ENCODE data around the gene APC2. TPM values are rescaled to one million over a fixed set of nuclear protein-coding genes. Genes with fewer than 3 reads are reported as not detected.
"Not testable (repeated sequence)": the region's sequence is repeated elsewhere in the genome, so short reads cannot be mapped to it uniquely, and the experiment has no call there.

The APC2 gene
- total and polyA plus RNA-seq, 8 donors: 0.10 to 3.5 (median 0.58) TPM; not detected in 1

GRCh38 chr19:1438933-1439354, 11.0 kb upstream of the APC2 start:
- peak overlapping the region in 4 of 5 donors; percentile 86 to 92 (median 90) for H3K27ac ChIP-seq
- 0 to 2% (median 1%) methylated on average over 12 to 26 of the region's 26 CpGs for WGBS, 5 donors

DNA sequence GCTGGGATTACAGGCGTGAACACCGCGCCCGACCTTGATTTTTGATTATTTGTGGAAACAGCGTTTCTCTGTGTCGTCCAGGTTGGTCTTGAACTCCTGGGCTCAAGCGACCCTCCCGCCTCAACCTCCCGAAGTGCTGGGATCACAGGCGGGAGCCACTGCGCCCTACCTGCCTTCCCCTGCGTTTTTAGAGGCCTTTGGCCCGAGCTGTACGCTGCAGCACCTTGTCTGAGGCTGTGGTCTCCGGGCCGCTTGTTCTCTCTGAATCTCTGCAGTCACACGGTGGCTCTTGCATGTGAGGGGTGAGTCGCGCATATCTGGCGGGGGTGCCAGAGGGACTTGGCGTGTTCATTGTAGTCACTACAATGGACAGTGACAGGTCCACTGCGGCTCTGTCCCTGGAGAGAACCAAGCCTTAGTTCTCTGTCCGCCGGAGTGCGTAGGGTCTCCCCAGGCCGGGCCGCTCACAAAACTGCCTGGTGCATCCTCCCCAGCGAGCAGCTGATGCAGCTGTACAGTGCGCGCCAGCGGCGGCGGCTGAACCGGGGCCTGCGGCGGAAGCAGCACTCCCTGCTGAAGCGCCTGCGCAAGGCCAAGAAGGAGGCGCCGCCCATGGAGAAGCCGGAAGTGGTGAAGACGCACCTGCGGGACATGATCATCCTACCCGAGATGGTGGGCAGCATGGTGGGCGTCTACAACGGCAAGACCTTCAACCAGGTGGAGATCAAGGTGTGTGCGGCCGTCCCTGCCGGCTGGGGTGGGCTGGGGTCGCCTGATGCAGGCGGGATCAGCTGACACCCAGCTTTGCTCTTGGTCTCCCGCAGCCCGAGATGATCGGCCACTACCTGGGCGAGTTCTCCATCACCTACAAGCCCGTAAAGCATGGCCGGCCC, 10.2 kb upstream of the APC2 start:
- intact Hi-C loops (cut with DNase I; ENCODE audit: low total_unique reads); H3K27me3 ChIP-seq; DNase-seq; H3K9me3 ChIP-seq: not testable (repeated sequence)
- Histone ChIP-seq H3K27ac (peak overlapping the region in 3 of 5 donors; percentile 86 to 92 (median 90)), H3K4me3 (peak overlapping the region; percentile 84 to 95 (median 87)), H3K36me3 (peaks cover 38 to 56% (median 52%) of the 10 kb centered on the region in 4 donors), H3K4me1 (peaks cover 19 to 46% (median 27%) of the 10 kb centered on the region in 4 donors)
- 70 to 74% (median 73%) methylated on average over 35 to 57 of the region's 57 CpGs for WGBS, 5 donors

More at GRCh38 chr19:1438933-1439354, 11.0 kb upstream of the APC2 start:
- intact Hi-C loops (cut with DNase I; ENCODE audit: low total_unique reads): no loop called here
- peaks cover 46 to 64% (median 60%) of the 10 kb centered on the region in 4 donors for H3K36me3 ChIP-seq
- H3K9me3 ChIP-seq: no peaks in the 10 kb centered on the region
- peak overlapping the region; percentile 84 to 95 (median 87) for H3K4me3 ChIP-seq
- no peak for DNase-seq
- H3K4me1 ChIP-seq: peaks cover 18 to 38% (median 25%) of the 10 kb centered on the region in 4 donors
- TF ChIP-seq POLR2A (IDR thresholded peaks at IDR 0.05) (no peak), POLR2AphosphoS5 (IDR thresholded peaks at IDR 0.05) (no peak), CTCF (IDR thresholded peaks at IDR 0.05) (no peak), EP300 (IDR thresholded peaks at IDR 0.05) (no peak)
- H3K27me3 ChIP-seq: no peaks in the 10 kb centered on the region

GRCh38 chr19:1440418-1440801, 9.5 kb upstream of the APC2 start:
- H3K4me3 ChIP-seq: peak overlapping the region in 2 of 4 donors; percentile 2 to 90
- H3K4me1 ChIP-seq: peaks cover 25 to 53% (median 34%) of the 10 kb centered on the region in 4 donors
- H3K27me3 ChIP-seq: peaks cover 0 to 4% (median 2%) of the 10 kb centered on the region in 3 donors
- no peak for DNase-seq
- no peaks in the 10 kb centered on the region for H3K9me3 ChIP-seq
- no peak overlapping the region for H3K27ac ChIP-seq
- H3K36me3 ChIP-seq: peaks cover 34 to 49% (median 45%) of the 10 kb centered on the region in 4 donors
- TF ChIP-seq CTCF (IDR thresholded peaks at IDR 0.05) (no peak), POLR2AphosphoS5 (IDR thresholded peaks at IDR 0.05) (no peak), POLR2A (IDR thresholded peaks at IDR 0.05) (no peak), EP300 (IDR thresholded peaks at IDR 0.05) (no peak)
- intact Hi-C loops (cut with DNase I; ENCODE audit: low total_unique reads): no loop called here
- WGBS, 5 donors: 76 to 88% (median 83%) methylated on average over 11 to 15 of the region's 15 CpGs

DNA sequence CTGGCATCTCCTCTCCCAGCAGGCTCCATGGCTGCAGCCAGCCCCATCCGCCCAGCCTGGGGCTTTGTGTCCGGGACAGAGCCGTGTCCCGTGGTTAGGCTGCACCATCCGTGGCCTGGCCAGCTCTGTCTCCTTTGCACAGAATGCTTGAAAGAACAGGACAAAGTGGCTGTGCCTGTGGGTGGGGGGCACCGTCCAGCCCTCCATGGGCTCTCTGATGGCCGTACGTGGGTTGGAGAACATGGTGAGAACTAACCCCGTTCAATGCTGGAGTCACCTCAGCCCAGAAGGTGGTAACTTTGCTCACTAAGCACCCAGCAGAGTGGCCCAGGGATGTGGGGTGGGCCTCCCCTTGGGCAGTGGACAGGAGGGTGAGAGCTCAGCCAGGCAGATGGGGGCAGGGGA, 8.9 kb upstream of the APC2 start:
- Histone ChIP-seq H3K27ac (no peak overlapping the region), H3K4me1 (peaks cover 31 to 59% (median 40%) of the 10 kb centered on the region in 4 donors), H3K27me3 (peaks cover 5 to 10% (median 8%) of the 10 kb centered on the region in 3 donors), H3K9me3 (no peaks in the 10 kb centered on the region), H3K36me3 (peaks cover 31 to 43% (median 39%) of the 10 kb centered on the region in 4 donors), H3K4me3 (no peak overlapping the region)
- no peak for DNase-seq
- no peak for TF ChIP-seq POLR2AphosphoS5 (IDR thresholded peaks at IDR 0.05)
- no peak for TF ChIP-seq POLR2A (IDR thresholded peaks at IDR 0.05)
- no peak for TF ChIP-seq CTCF (IDR thresholded peaks at IDR 0.05)
- TF ChIP-seq EP300 (IDR thresholded peaks at IDR 0.05): no peak
- intact Hi-C loops (cut with DNase I; ENCODE audit: low total_unique reads): no loop called here
- 74 to 93% (median 91%) methylated on average over 3 to 9 of the region's 9 CpGs for WGBS, 5 donors
